ENCODE results near the gene TMEM163.

The TMEM163 gene

DNA sequence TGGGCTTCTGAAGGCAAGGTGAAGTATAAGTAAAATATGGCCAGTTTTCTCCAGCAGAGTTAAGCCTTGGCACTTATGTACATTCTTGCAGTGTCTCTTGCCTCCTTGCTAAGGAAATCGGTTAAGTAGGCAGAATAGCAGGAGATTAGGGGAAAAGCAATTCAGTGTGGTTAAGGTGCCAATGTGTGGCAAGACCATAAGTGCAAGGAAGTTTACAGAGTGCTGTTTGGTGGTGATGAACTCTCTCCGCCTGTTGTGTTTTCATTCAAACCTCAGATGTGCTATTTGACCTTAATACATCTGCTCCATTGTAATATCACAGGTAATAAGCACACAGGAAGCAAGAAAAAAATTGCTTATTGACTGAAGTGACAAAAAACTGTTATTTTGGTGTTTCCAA is 308.8 kb downstream of the TMEM163 start:
- Mint-ChIP-seq H3K9me3 (no peaks in the 10 kb centered on the region), H3K4me3 (no peak overlapping the region), H3K36me3 (ENCODE audit: low read depth) (no peaks in the 10 kb centered on the region), H3K4me1 (peaks cover 31% of the 10 kb centered on the region), H3K27me3 (ENCODE audit: low read depth, poor library complexity) (no peaks in the 10 kb centered on the region), H3K27ac (no peak overlapping the region)
- DNase-seq, result no peak
- TF ChIP-seq, protein P1, sequence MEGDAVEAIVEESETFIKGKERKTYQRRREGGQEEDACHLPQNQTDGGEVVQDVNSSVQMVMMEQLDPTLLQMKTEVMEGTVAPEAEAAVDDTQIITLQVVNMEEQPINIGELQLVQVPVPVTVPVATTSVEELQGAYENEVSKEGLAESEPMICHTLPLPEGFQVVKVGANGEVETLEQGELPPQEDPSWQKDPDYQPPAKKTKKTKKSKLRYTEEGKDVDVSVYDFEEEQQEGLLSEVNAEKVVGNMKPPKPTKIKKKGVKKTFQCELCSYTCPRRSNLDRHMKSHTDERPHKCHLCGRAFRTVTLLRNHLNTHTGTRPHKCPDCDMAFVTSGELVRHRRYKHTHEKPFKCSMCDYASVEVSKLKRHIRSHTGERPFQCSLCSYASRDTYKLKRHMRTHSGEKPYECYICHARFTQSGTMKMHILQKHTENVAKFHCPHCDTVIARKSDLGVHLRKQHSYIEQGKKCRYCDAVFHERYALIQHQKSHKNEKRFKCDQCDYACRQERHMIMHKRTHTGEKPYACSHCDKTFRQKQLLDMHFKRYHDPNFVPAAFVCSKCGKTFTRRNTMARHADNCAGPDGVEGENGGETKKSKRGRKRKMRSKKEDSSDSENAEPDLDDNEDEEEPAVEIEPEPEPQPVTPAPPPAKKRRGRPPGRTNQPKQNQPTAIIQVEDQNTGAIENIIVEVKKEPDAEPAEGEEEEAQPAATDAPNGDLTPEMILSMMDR (IDR thresholded peaks at IDR 0.05), result no peak

DNA sequence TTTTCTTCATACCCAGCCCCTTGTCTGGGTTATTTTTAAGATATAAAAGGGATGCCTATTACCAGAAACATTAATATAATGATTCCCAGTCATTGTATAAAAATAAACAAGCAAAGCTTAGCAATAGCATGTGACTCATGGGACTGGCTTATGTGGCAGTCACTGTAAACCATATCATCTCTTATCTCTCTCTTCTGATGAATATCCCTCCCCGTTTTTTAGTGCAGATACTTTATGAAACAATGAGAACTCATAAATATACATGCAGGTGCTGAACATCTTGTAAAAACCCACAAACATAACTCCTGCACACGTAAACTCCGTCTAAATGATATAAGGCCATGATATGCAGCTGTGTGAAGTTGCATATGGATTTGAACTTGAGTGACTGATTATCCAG is 310.0 kb downstream of the TMEM163 start:
- Mint-ChIP-seq H3K4me1 (peaks cover 31% of the 10 kb centered on the region), H3K27me3 (ENCODE audit: low read depth, poor library complexity) (no peaks in the 10 kb centered on the region), H3K27ac (no peak overlapping the region), H3K9me3 (no peaks in the 10 kb centered on the region), H3K4me3 (no peak overlapping the region), H3K36me3 (ENCODE audit: low read depth) (peaks cover 9% of the 10 kb centered on the region)
- DNase-seq, result no peak
- TF ChIP-seq, protein P1 (IDR thresholded peaks at IDR 0.05), result no peak

- Mint-ChIP-seq H3K36me3 (ENCODE audit: low read depth) (peaks cover 13% of the 10 kb centered on the region), H3K27me3 (ENCODE audit: low read depth, poor library complexity) (peaks cover 1% of the 10 kb centered on the region), H3K4me3 (no peak overlapping the region), H3K4me1 (peaks cover 31% of the 10 kb centered on the region), H3K9me3 (no peaks in the 10 kb centered on the region), H3K27ac (no peak overlapping the region)
- TF ChIP-seq, protein P1 (IDR thresholded peaks at IDR 0.05), result no peak
- DNase-seq, result no peak
These were observed 310.4 kb downstream of the TMEM163 start for GRCh38 chr2:134408386-134408785.

GRCh38 chr2:134407154-134407890 is 311.5 kb downstream of the TMEM163 start:
- Mint-ChIP-seq H3K4me3 (no peak overlapping the region), H3K27me3 (ENCODE audit: low read depth, poor library complexity) (peaks cover 3% of the 10 kb centered on the region), H3K9me3 (no peaks in the 10 kb centered on the region), H3K4me1 (peaks cover 28% of the 10 kb centered on the region), H3K27ac (no peak overlapping the region), H3K36me3 (ENCODE audit: low read depth) (peaks cover 20% of the 10 kb centered on the region)
- TF ChIP-seq, protein P1 (IDR thresholded peaks at IDR 0.05), result no peak
- DNase-seq, result no peak

DNA sequence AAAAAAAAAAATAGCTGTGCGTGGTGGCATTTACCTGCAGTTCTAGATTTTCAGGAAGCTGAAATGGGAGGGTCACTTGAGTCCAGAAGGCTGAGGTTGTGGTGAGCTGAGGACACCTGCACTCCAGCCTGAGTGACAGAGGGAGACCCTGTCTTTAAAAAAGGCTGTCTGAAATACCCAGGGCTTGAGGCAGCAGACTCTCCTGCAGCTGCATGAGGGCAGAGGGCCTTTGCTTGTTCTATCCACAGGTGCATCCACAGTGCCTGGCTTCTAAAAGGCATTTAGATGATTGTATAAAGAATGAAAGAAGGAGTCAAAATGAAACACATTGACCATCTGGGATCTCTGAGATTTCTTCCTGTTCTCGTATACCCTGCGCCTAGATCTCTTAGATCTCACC is 312.1 kb downstream of the TMEM163 start:
- no peak for DNase-seq
- TF ChIP-seq, protein P1 (IDR thresholded peaks at IDR 0.05), result no peak
- H3K27me3 Mint-ChIP-seq (ENCODE audit: low read depth, poor library complexity), result peaks cover 3% of the 10 kb centered on the region
- H3K27ac Mint-ChIP-seq, result no peak overlapping the region
- no peak overlapping the region for H3K4me3 Mint-ChIP-seq
- no peaks in the 10 kb centered on the region for H3K9me3 Mint-ChIP-seq
- H3K4me1 Mint-ChIP-seq, result peaks cover 26% of the 10 kb centered on the region
- H3K36me3 Mint-ChIP-seq (ENCODE audit: low read depth), result peaks cover 22% of the 10 kb centered on the region

DNA sequence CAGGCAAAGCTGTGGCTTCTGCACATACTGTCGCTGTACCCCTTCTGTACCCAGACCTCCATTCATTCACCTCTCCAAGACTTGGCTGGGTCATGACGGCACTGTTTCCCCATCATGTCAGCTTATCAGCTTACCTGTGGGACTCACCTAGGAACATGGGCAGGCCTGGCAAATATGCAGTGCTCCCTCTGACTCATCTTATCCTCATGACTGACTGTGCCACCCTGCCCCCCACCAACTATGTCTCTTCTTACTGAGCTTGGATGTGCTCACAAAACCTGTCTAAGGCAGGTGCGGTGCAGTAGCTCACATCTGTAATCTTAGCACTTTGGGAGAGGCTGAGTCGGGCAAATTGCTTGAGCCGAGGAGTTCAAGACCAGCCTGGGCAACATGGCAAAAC is 312.5 kb downstream of the TMEM163 start:
- no peak for DNase-seq
- peaks cover 3% of the 10 kb centered on the region for H3K27me3 Mint-ChIP-seq (ENCODE audit: low read depth, poor library complexity)
- H3K9me3 Mint-ChIP-seq, result no peaks in the 10 kb centered on the region
- no peak overlapping the region for H3K27ac Mint-ChIP-seq
- TF ChIP-seq, protein P1 (IDR thresholded peaks at IDR 0.05), result no peak
- peaks cover 23% of the 10 kb centered on the region for H3K4me1 Mint-ChIP-seq
- H3K36me3 Mint-ChIP-seq (ENCODE audit: low read depth), result peaks cover 22% of the 10 kb centered on the region
- H3K4me3 Mint-ChIP-seq, result no peak overlapping the region

Data from nephron progenitor cell (in vitro differentiated cells).